A549 (cell line): Measurements from ENCODE around the gene SYCP2. TPM values are rescaled to one million over a fixed set of nuclear protein-coding genes. Genes with fewer than 3 reads are reported as not detected.

Source experiments
- ATAC-seq, 2 experiments: fragments of 200-7000 bp in 1 of 2; fragments of >200 bp in 1 of 2; cut with Nextera tagmentation in 1 of 2; cut with Tn5 transposase in 1 of 2; 3 replicates each; pipeline versions ENCODE4 v1.8.0 to v1.9.1; 2018 to 2020; ENCODE audit warnings: mild to moderate bottlenecking in 1 of 2, moderate library complexity in 1 of 2
- CTCF ChIA-PET: fragments of 300-600 bp; sonication (Branson Sonifier 250); formaldehyde crosslinking; extraction: SDS; loops from one replicate; lab custom pipeline; 2021; ENCODE audit warnings: antibody characterized with exemption, inconsistent platforms; lab: Yijun Ruan, JAX
- POLR2A ChIA-PET: fragments of 350-600 bp; formaldehyde crosslinking; extraction: SDS; loops from one replicate; lab custom pipeline; 2021; ENCODE audit warnings: antibody characterized with exemption, inconsistent platforms; lab: Yijun Ruan, JAX
- DNase-seq, 2 experiments: peaks; one replicate each; pipeline versions ENCODE4 v3.0.0 to v3.0.0-alpha.2; 2011 to 2016; ENCODE audit warnings: low read depth in 1 of 2, low spot score in 1 of 2
- FAIRE-seq: peaks from 2 replicates; lab custom pipeline; 2011; peaks lifted over from hg19 to GRCh38; lab: Jason Lieb, UNC
- H3K27ac ChIP-seq, 2 experiments: fragments of >200 bp; sonication (Bioruptor Twin); formaldehyde crosslinking; 3 replicates each; pipeline ENCODE4 v1.5.1; 2016 to 2017
- H3K4me1 ChIP-seq: fragments of >200 bp; sonication (Bioruptor Twin); formaldehyde crosslinking; 3 replicates; pipeline ENCODE4 v1.6.1; 2016
- H3K4me2 ChIP-seq: fragments of >200 bp; sonication (Bioruptor Twin); formaldehyde crosslinking; 3 replicates; pipeline ENCODE4 v1.6.1; 2016
- H3K4me3 ChIP-seq: fragments of >200 bp; sonication (Bioruptor Twin); formaldehyde crosslinking; 3 replicates; pipeline ENCODE4 v1.5.1; 2016
- H3K9me3 ChIP-seq: fragments of >200 bp; sonication (Bioruptor Twin); formaldehyde crosslinking; 3 replicates; pipeline ENCODE4 v1.6.1; 2016
- CBX8 ChIP-seq: fragments of 200-600 bp; sonication (generic); IDR thresholded peaks from 2 replicates; pipeline ENCODE4 v1.6.1; 2016
- CEBPB ChIP-seq, 2 experiments: fragments of >200 bp in 1 of 2; sonication (Bioruptor Twin) in 1 of 2; formaldehyde crosslinking in 1 of 2; IDR thresholded peaks; 2 replicates each; pipeline ENCODE4 v1.6.1; 2012 to 2016
- CTCF ChIP-seq: fragments of >200 bp; sonication (Bioruptor Twin); formaldehyde crosslinking; IDR thresholded peaks from 3 replicates; pipeline ENCODE4 v1.5.1; 2016
- EHF ChIP-seq: fragments of 250-450 bp; sonication (Bioruptor Pico); IDR thresholded peaks from 2 replicates; pipeline ENCODE4 v1.5.0; 2020; ENCODE audit warnings: mild to moderate bottlenecking
- EHMT2 ChIP-seq: fragments of 200-600 bp; sonication (generic); IDR thresholded peaks from 2 replicates; pipeline ENCODE4 v1.6.1; 2016; ENCODE audit warnings: antibody characterized with exemption, low read depth, mild to moderate bottlenecking, moderate library complexity
- ESRRA ChIP-seq: fragments of 150-350 bp; IDR thresholded peaks from 2 replicates; pipeline ENCODE4 v1.6.1; 2014; ENCODE audit warnings: mild to moderate bottlenecking, low read length, borderline replicate concordance
- FOSB ChIP-seq: fragments of 250-450 bp; sonication (Bioruptor Pico); IDR thresholded peaks from 2 replicates; pipeline ENCODE4 v1.5.0; 2020; ENCODE audit warnings: mild to moderate bottlenecking, moderate library complexity
- FOXS1 ChIP-seq: fragments of 250-450 bp; sonication (Bioruptor Pico); IDR thresholded peaks from 2 replicates; pipeline ENCODE4 v1.5.0; 2020; ENCODE audit warnings: mild to moderate bottlenecking, moderate library complexity
- HOXB13 ChIP-seq: fragments of 250-450 bp; sonication (Bioruptor Pico); IDR thresholded peaks from 2 replicates; pipeline ENCODE4 v1.5.0; 2020; ENCODE audit warnings: low read depth, mild to moderate bottlenecking, moderate library complexity
- JUN ChIP-seq, 2 experiments: fragments of >200 bp; sonication (Bioruptor Twin); formaldehyde crosslinking; IDR thresholded peaks; 2 replicates in 1 of 2; 3 replicates in 1 of 2; pipeline ENCODE4 v1.6.1; 2016 to 2017
- NFE2L2 ChIP-seq: fragments of 150-350 bp; conservative IDR thresholded peaks from 2 replicates; pipeline ENCODE4 v1.6.1; 2014; ENCODE audit warnings: low read length
- RAD21 ChIP-seq, 2 experiments: fragments of >200 bp in 1 of 2; sonication (Bioruptor Twin) in 1 of 2; formaldehyde crosslinking in 1 of 2; IDR thresholded peaks in 1 of 2; conservative IDR thresholded peaks in 1 of 2; 2 replicates in 1 of 2; 3 replicates in 1 of 2; pipeline ENCODE4 v1.6.1; 2012 to 2018; ENCODE audit warnings: inconsistent platforms in 1 of 2
- RARB ChIP-seq: fragments of 250-450 bp; sonication (Bioruptor Pico); IDR thresholded peaks from 2 replicates; pipeline ENCODE4 v1.8.0; 2021; ENCODE audit warnings: mild to moderate bottlenecking, moderate library complexity
- SREBF2 ChIP-seq: fragments of 450-650 bp; IDR thresholded peaks from 2 replicates; pipeline ENCODE4 v1.6.1; 2014; ENCODE audit warnings: mild to moderate bottlenecking, moderate library complexity
- TFCP2L1 ChIP-seq: fragments of 250-450 bp; sonication (Bioruptor Pico); IDR thresholded peaks from 2 replicates; pipeline ENCODE4 v1.5.0; 2021; ENCODE audit warnings: mild to moderate bottlenecking
- USF2 ChIP-seq: fragments of 450-650 bp; IDR thresholded peaks from 2 replicates; pipeline ENCODE4 v1.6.1; 2014; ENCODE audit warnings: antibody characterized with exemption
- WGBS: methylation state at CpG from one replicate; pipeline ENCODE4 v1.1.6; 2017; ENCODE audit errors: missing lambda C conversion rate; 5-methylcytosine and 5-hydroxymethylcytosine counted together
- polyA plus RNA-seq, 4 experiments: library from polyadenylated mRNA; depleted of rRNA in 3 of 4; stranded (reverse); fragments of >200 nt; fragmentation: RNase III in 1 of 4; extraction: RNeasy Plus Mini Kit Qiagen cat#74134 plus additional on column Dnase treatment in 1 of 4; gene quantifications; 2 replicates in 3 of 4; 3 replicates in 1 of 4; pipeline ENCODE4 v1.2.3, GENCODE V29; 2011 to 2017

The SYCP2 gene
- polyA plus RNA-seq, 2 of the 4 experiments (the other 2 are of a cell fraction) = 0.52 to 2.1 TPM

DNA sequence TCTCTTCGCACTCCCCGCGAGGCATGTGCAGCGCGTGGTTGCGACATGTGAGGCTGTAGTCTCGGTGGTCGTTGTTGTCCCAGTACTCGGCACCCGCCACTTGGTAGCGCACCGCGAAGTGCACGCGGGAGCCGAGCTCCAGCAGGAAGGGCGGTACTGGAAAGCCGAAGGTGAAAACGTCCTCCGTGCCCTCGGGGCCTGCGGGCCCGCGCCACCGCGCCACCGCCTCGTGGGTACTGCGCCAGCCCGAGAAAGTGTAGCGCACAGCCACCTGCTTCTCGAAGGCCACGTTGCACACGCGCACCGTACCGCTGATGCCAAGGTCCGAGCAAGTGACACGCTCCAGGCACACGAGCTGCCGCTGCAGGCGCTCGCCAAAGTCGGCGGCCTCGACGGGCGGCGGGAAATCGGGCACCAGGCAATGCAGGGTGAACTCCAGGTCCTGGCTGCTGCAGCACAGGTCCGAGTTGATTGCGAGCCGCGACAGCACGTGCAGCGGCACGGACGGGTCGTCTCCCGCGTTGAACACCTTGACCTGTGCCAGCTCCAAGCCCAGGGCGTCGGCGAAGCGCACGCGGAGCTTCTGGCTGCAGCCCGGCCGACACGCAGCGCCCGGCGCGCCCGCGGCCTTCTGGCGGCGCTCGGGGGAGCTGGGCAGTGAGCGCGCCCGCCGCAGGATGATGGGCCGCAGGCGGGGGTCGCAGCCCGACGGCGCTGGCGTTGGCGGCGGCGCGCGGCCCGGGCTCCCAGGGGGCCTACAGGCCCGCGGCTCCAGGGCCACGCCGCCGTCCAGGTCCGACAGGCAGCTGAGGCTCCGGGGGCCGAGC lies 5.8 kb upstream of the SYCP2 start:
- CTCF ChIA-PET = interaction anchor here (0.6 to 3.0 kb wide), 9 partner anchors 10 to 369 kb away, joined by 3 to 21 read pairs (median 4); no protein-coding TSS in a partner anchor
- no peak for FAIRE-seq
- POLR2A ChIA-PET = interaction anchor here (0.9 to 1.5 kb wide), 5 partner anchors 8 to 92 kb away, joined by 3 to 11 read pairs (median 6); no protein-coding TSS in a partner anchor

DNA sequence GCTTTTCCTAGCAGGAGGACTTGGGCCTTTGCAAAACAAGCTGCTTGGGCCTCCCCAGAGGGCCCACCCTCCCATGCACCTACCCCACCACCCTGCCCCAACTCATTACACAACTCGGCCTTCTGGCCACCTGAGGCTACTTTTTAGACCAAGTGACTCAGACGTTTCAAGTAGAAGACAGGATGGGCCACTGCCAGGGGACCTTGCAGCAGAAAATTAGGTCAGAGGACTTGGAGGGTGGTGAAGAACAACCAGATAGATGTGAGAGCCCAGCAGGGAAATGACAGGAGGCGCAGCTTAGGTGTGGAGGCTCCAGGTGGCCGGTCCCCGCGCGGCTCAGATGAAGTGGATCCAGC lies 5.2 kb upstream of the SYCP2 start:
- ChIA-PET POLR2A (no interaction called here), CTCF (interaction anchor here (0.6 to 3.0 kb wide), 6 partner anchors 11 to 226 kb away, joined by 3 to 15 read pairs (median 3); no protein-coding TSS in a partner anchor)
- peaks cover 24% of the 10 kb centered on the region for H3K4me1 ChIP-seq
- H3K4me3 ChIP-seq = no peak overlapping the region
- WGBS = 80% methylated on average over 7 of the region's 7 CpGs
- H3K4me2 ChIP-seq = peak overlapping the region; percentile 90
- DNase-seq (no peak), ATAC-seq (no peak), FAIRE-seq (no peak)
- no peak for TF ChIP-seq RARB (CRISPR knock-in tag)
- no peak for TF ChIP-seq TFCP2L1 (CRISPR knock-in tag)
- TF ChIP-seq RAD21 (conservative IDR thresholded peaks at IDR 0.05 in 1 of 2, IDR thresholded peaks at IDR 0.05 in 1 of 2) = no peak
- no peak for TF ChIP-seq EHF (CRISPR knock-in tag)
- no peak for TF ChIP-seq CEBPB (IDR thresholded peaks at IDR 0.05)
- TF ChIP-seq CBX8 = no peak
- TF ChIP-seq JUN (IDR thresholded peaks at IDR 0.05) = no peak
- no peak for TF ChIP-seq ESRRA
- no peak for TF ChIP-seq HOXB13
- no peak for TF ChIP-seq EHMT2
- no peak for TF ChIP-seq FOSB (CRISPR knock-in tag)
- no peak overlapping the region for H3K27ac ChIP-seq
- no peaks in the 10 kb centered on the region for H3K9me3 ChIP-seq

More for the DNA sequence above, 5.8 kb upstream of the SYCP2 start:
- Histone ChIP-seq H3K9me3 (no peaks in the 10 kb centered on the region), H3K4me1 (peaks cover 24% of the 10 kb centered on the region), H3K4me2 (peak overlapping the region; percentile 90), H3K4me3 (peak overlapping the region; percentile 82), H3K27ac (peak overlapping the region; percentile 95 to 96)
- TF ChIP-seq USF2 (no peak), CTCF (no peak)
- 90% methylated on average over 77 of the region's 104 CpGs for WGBS
- DNase-seq (no peak), ATAC-seq (no peak)

DNA sequence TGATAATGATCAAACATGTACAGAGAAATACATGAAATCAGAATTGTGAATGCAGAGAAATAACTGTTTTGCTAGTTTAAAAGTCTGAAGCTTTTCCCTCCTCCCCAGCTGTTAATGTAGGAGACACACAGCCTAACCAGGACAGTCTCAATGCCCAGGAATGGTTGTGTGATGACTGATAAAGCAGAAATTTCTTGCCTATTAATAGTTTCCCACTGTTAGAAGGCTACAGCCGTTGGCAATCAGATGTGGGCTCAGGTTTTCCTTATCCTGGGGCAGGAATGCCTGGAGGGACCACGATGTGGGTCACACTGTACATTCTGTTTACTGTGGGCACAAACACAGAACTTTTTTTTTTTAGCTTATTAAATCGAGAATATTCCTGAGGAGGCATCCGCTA lies 4.8 kb upstream of the SYCP2 start:
- H3K9me3 ChIP-seq = peaks cover under 1% of the 10 kb centered on the region; the same call in 2 of the 3 replicates
- H3K4me2 ChIP-seq = peak overlapping the region; percentile 90
- H3K4me3 ChIP-seq = no peak overlapping the region
- no peak for DNase-seq
- no peak for TF ChIP-seq FOXS1 (CRISPR knock-in tag)
- no peak for TF ChIP-seq EHMT2
- TF ChIP-seq NFE2L2 = no peak
- TF ChIP-seq RARB (CRISPR knock-in tag) = no peak
- no peak for TF ChIP-seq JUN (IDR thresholded peaks at IDR 0.05)
- no peak for TF ChIP-seq SREBF2
- no peak overlapping the region for H3K27ac ChIP-seq
- ChIA-PET POLR2A (no interaction called here), CTCF (interaction anchor here (0.6 to 1.3 kb wide), 5 partner anchors 11 to 225 kb away, joined by 3 to 5 read pairs (median 3); no protein-coding TSS in a partner anchor)
- peaks cover 26% of the 10 kb centered on the region for H3K4me1 ChIP-seq
- ATAC-seq = no peak
- 63% methylated on average over 4 of the region's 4 CpGs for WGBS
- FAIRE-seq = no peak
